Inferior parietal cortex (tissue), 1 donor: Measurements from ENCODE around the gene SSPN.

ENCODE experiments used
- DNase-seq: peaks from one replicate; pipeline ENCODE4 v3.0.0-alpha.2; 2016; ENCODE audit errors: extremely low spot score

Gene SSPN

DNA sequence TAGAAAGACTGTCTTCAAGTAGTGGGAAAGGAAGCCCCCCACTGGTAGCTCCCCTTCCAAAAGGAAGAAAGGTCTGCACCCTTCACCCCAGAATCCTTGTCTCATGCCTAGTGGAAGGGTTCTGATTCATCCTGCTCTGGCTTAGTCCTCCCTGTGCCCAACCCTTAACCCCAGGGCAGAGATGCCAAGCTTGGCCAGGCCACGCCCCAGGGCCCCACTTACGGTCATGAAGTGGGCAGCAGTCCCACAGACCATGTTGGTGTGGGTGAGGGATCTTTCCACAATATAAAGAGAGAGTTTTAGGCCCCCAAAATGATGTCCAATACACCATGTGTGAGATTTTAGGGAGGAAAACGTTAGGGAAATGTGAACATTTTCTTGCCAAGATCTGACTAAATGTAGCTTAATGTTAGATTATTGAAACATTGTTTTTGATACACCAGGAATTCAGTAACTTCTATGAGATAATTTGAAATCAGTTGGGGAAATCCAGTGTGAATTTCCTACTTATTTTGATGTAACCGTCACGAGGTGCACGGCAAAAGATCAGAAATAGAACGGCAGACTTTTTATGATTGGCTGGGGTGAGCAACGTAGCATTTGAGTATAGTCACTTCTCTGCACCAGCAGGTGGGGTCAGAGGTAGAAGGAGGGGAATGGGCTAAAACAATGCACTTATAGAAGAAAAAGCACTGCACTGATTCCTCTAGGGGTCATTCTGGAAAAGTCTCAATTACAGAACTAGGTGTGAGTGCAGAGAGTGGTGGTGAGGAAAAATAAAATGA, 8.2 kb upstream of the SSPN start:
- DNase-seq: no peak

DNA sequence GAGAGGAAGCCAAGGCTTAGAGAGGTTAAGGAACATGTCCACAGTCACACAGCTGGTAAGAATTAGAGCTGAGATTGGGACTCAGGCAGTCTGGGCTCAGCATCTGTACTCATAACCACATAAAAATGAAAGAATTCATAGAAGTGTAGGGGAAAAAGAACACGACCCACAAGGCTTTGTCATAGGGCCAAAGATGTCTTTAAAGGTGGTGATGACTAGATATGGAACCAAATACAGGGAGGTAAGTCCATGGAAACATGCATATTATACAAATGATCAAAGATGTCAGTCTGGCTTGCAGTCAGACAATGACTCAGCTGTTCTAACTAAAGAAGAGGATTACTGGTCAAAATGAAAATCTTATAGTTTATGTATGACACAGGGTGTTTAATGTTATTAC, 7.2 kb upstream of the SSPN start:
- no peak for DNase-seq

- no peak for DNase-seq
These were observed 6.7 kb upstream of the SSPN start for GRCh38 chr12:26188641-26189040.

DNA sequence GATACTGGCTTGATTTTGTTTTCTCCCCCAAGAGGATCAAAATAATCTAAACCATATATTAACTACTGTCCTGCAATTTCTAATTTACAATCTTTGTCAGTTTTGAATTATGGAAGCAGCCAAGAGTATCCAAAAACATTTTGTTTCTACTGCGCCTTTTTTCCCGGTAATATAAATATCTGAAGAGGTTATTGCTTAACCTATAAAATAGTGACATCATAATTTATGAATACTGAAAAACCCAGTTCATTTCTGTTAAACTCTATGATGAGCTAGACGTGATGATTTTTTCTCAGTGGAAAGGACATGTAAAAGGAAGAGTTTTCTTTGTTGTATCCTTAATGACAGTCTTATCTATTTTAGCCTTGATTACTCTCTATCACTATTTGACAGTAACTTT, 3.2 kb upstream of the SSPN start:
- no peak for DNase-seq

DNA sequence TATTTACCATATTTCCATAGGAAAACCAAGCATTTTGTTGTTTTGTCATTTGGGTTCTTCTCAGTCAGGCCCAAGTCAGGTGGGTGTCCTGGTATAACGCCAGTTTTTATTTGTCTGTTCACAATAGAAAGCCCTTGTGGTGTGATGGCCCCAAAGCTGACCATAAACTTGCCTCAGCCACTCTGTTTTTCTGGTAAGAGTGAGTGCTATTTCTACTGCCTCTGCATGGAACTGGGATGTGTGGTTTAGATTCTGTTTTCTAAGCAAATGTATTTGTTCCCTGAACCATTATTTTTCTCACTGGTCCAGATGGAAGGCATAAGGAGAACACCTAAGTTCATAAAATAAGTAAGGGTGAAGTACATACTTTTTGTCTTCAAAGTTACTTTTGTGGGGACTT, 1.8 kb upstream of the SSPN start:
- DNase-seq: no peak

DNA sequence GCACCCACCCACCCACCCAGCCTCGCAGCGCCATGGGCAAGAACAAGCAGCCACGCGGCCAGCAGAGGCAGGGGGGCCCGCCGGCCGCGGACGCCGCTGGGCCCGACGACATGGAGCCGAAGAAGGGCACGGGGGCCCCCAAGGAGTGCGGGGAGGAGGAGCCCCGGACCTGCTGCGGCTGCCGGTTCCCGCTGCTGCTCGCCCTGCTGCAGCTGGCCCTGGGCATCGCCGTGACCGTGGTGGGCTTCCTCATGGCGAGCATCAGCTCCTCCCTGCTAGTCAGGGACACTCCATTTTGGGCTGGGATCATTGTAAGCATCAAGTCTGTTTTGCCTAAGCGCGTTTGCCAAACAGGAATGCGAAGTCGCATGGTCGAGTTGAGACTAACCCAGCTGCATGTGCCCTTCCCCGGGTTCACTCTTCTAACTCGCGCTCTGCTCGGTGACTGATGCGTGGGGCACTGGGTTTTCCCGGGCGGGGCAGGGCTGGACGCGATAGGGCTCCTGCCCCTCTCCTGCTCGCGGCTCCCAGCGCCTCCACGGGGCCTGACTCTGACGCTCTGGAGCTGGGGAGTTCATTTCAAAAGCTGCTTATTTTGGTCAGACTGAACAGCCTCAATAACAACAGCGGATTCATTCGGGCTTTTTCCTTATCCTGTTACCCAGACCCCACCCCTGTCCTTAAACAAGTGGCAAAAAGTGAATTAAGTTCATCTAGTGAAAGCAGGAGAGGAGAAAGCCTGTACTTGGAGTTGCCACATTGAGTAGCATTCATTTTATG, 458 bp downstream of the SSPN start:
- DNase-seq: peak; percentile 70

GRCh38 chr12:26196421-26196716, 996 bp downstream of the SSPN start:
- no peak for DNase-seq

DNA sequence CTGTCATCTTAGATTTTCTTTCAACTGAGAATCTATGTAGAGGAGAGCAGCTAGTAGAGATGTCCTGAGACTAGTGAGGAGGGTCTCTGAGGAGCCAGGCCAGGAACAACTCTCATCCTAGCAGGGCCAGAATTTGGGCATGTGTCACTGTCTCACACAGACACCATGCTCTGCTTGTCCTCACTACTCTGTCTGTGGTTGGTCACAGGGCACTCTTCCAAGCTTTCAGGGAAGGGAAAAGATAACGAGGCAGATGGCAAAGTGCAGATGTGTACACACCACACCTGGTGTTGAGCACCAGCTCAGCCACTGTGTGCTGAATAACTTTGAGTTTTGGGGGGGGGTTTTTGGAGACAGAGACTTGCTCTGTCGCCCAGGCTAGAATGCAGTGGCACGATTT, 2.5 kb downstream of the SSPN start:
- DNase-seq: no peak

DNA sequence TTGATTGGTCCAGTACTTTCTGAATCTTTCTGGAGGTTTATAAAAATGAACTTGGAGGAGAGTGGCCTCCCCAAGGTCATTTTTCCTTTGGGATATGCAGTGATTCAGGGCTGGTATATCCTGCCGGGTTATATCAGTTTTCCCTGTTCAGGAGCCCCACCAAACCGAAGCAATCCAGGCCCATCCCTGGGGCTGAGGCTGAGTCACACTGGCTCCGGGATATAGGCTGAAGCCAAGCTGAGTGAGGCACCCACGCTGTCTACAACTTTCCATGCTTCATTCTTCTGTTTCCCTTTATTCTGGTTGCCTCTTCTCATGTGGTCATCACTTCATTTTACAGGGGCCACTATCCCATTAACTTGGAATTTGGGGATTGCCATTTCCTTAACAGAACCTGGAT, 3.4 kb downstream of the SSPN start:
- no peak for DNase-seq

DNA sequence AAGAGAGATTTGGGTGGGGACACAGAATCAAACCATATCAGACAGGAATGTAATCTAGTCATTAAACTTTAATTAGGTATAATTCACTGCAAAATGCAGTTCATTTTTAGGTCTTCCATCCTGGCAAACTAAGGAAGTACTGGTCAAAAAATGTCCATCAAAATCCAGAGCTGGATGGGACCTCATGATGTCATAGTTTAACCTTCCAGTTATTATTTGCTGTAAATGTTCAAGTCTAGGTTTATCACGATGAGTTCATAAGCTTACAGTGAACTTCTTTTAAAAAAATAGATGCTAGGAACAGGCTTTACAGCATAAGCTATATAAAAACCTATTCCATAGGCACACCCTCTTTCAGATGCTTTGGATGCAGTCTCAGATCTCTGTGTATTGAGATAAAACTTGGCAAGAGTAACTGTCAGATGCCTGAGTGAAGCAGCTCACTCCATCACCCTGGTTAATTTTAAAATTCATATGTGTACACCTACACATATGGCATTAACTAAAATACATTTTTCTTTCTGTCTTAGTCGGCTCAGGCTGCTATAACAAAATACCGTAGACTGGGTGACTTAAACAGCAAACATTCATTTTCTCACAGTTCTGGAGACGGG, 7.9 kb downstream of the SSPN start:
- no peak for DNase-seq

DNA sequence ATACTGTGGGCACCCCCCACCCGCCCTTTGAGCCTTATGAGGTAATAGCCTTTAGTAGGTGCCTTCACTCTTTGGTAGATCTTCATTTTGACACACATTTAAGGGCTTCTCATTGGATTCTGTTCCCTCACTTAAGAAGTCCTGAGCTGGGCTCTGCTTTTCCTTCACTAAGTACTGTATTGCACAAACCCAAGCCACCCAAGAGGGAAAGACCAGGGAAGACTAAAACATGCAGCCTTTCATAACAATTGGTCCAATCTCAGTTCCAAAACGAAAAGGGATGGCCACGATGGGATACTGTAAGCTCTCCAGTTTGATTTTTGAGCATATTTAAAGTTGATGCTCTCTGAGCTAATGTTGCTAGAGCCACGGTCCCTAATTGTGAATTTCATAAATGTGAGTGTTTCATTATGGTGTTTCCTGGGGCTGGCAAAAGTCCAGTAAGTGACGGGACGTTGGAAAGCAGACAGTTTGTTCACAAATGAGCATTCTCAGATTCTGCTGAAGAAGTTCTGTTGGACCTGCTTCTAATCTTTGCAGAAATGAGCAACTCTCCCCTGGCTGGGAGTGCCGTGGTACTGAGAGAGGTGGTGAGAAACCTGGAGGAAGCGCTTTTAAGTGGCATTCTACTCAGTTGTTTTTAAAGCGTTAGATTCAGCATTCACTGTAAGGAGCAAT, 9.4 kb downstream of the SSPN start:
- DNase-seq: no peak

GRCh38 chr12:26205298-26205697, 9.9 kb downstream of the SSPN start:
- DNase-seq: no peak

- DNase-seq: no peak
These were observed 10.6 kb downstream of the SSPN start for GRCh38 chr12:26205941-26206340.

- DNase-seq: no peak
These were observed 16.0 kb downstream of the SSPN start for GRCh38 chr12:26211331-26211730.

DNA sequence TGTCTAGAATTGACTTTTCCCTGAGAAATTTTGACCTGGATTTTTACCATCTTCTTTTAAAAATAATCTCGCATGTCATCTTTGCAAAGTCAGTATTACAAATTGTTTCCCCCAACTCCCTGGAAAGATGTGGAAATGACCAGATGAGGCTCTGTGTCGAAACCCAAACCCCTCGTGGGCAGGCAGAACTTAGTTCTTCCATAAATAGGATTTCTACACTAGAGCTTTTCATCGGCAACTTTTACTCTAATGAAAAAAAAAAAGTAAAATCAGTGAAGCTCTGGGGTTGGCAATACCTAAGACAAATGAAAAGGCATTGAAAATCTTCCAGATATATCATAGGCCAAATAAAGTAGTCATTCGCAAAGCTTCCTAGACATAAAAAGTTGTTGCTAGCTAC, 17.0 kb downstream of the SSPN start:
- DNase-seq: no peak

- DNase-seq: no peak
These were observed 17.6 kb downstream of the SSPN start for GRCh38 chr12:26212988-26213387.

DNA sequence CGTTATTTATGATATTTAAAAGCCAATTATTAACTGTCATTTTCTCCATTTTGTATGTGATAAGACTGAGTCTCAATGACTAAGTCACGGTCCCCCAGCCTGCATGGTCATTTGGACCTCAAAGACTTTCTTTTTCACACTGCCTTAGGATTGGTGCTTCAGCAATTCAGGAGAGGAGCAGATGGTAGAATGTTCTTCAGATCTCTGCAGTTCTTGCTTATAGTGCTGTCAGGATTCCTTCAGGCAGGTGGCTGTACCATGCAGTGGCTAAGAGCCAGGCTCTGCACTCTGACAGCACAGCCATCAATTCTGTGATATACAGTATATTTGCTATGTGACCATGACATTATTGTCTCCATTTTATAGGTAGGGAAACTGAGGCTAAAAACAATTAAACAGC, 18.7 kb downstream of the SSPN start:
- DNase-seq: no peak

DNA sequence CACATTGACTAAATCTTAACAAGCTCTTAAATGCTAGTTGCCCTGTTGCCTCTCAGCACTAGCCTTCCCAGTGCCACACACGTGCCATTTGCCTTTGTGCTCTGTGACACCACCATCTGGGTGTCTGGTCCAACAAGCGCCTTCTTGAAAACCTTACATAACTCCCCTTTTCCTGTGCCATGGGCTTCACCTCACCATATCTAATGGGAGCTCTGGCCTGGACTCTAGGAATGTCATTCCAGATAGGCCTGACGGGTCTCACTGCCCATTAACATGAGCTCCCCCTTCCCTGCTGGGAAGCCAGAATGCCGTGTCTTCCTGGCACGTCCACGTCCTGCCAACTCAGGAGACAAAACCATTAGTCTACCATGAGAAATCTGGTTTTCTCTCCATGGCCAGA, 24.4 kb downstream of the SSPN start:
- no peak for DNase-seq

DNA sequence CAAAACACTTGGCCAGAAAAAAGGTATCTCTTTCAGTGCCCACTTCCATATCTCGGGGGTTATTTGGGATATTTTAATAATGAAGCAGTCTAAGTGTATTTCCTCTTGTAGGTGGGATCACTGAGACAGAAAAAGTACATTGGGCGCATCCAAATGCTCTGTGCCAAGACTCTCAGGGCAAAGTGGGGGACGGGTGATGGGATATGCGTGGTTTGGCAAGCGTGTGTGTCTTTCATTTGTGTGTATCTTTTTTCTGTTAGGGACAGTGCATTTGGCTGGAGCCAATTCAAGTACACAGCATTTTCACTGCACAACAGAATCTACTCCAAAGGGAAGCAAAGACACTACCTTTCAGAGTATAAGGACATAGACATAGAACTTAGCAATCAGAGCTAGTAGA, 29.3 kb downstream of the SSPN start:
- DNase-seq: no peak

DNA sequence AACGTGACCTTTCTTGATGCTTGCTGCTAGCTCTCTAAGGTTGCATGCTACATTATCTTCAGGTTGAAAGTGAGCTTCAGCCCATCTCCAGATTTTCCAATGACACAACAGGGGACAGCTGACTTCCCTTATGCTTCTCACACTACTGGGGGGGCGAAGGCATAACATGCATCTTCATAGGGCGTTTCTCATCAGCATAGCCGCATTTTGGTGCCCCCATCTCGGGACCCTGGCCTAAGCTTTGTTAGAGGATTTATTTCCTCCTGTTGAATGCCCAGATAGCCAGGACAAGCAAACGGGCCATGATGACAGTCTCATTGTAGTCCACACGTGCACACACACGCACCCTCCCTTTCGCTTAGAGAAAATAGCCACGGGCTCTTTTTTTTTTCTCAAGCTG, 30.7 kb downstream of the SSPN start:
- DNase-seq: no peak

- peak; percentile 72 for DNase-seq
These were observed 31.4 kb downstream of the SSPN start for GRCh38 chr12:26226629-26227360.

GRCh38 chr12:26227361-26227745, 32.0 kb downstream of the SSPN start:
- no peak for DNase-seq
